Cardiac muscle cell (in vitro differentiated cells and primary cell): ENCODE results near the gene KCNIP4. TPM values are rescaled to one million over a fixed set of nuclear protein-coding genes. Genes with fewer than 3 reads are reported as not detected.

Experiments
- DNase-seq, 2 donors: peaks; one replicate each; pipeline versions ENCODE4 v3.0.0 to v3.0.0-alpha.2; 2010 to 2017; ENCODE audit warnings: low read depth in 1 of 2, low spot score in 1 of 2
- H3K27ac ChIP-seq: fragments of 200-600 bp; sonication (generic); 2 replicates; pipeline ENCODE4 v1.5.1; 2016
- H3K27me3 ChIP-seq: fragments of 200-600 bp; sonication (generic); 2 replicates; pipeline ENCODE4 v1.6.0; 2016; ENCODE audit warnings: control low read depth
- H3K36me3 ChIP-seq: fragments of 200-600 bp; sonication (generic); 2 replicates; pipeline ENCODE4 v1.5.1; 2016; ENCODE audit warnings: control low read depth
- H3K4me1 ChIP-seq: fragments of 200-600 bp; sonication (generic); 2 replicates; pipeline ENCODE4 v1.8.1; 2017; ENCODE audit warnings: low read depth, mild to moderate bottlenecking, mixed run types
- H3K4me3 ChIP-seq: fragments of 200-600 bp; sonication (generic); 2 replicates; pipeline ENCODE4 v1.5.1; 2016; ENCODE audit warnings: mild to moderate bottlenecking
- H3K9me3 ChIP-seq: fragments of 200-600 bp; sonication (generic); 2 replicates; pipeline ENCODE4 v1.5.1; 2017; ENCODE audit warnings: low read depth, mild to moderate bottlenecking, control low read depth
- CTCF ChIP-seq: IDR thresholded peaks from 2 replicates; pipeline ENCODE4 v1.5.1; 2012; ENCODE audit warnings: low read depth, mild to moderate bottlenecking, low read length
- polyA plus RNA-seq: library from polyadenylated mRNA; unstranded; fragments of >200 nt; fragmentation: Nextera tagmentation; extraction: Ambion mirVana; gene quantifications from 2 replicates; pipeline ENCODE4 v1.2.1, GENCODE V29; 2016
- total RNA-seq: library from RNA; depleted of rRNA; stranded (reverse); fragments of >200 nt; gene quantifications from 2 replicates; pipeline ENCODE4 v1.2.3, GENCODE V29; 2016

The KCNIP4 gene
- total and polyA plus RNA-seq, 2 experiments from 2014 or later = 14.5 to 15.9 TPM

- H3K36me3 ChIP-seq = no peaks in the 10 kb centered on the region
- no peak for TF ChIP-seq CTCF
- H3K4me1 ChIP-seq = no peaks in the 10 kb centered on the region
- H3K9me3 ChIP-seq = no peaks in the 10 kb centered on the region
- DNase-seq = no peak
- H3K27ac ChIP-seq = no peak overlapping the region
- H3K4me3 ChIP-seq = no peak overlapping the region
- no peaks in the 10 kb centered on the region for H3K27me3 ChIP-seq
Observed at GRCh38 chr4:21092531-21092930, 856.0 kb downstream of the KCNIP4 start.

GRCh38 chr4:21090094-21090666, 858.4 kb downstream of the KCNIP4 start:
- TF ChIP-seq CTCF = no peak
- Histone ChIP-seq H3K4me1 (no peaks in the 10 kb centered on the region), H3K9me3 (no peaks in the 10 kb centered on the region), H3K27me3 (no peaks in the 10 kb centered on the region), H3K27ac (no peak overlapping the region), H3K4me3 (no peak overlapping the region), H3K36me3 (no peaks in the 10 kb centered on the region)
- no peak for DNase-seq

GRCh38 chr4:21083413-21083812, 865.2 kb downstream of the KCNIP4 start:
- Histone ChIP-seq H3K27me3 (no peaks in the 10 kb centered on the region), H3K27ac (no peak overlapping the region), H3K9me3 (no peaks in the 10 kb centered on the region), H3K4me3 (no peak overlapping the region), H3K4me1 (no peaks in the 10 kb centered on the region), H3K36me3 (no peaks in the 10 kb centered on the region)
- DNase-seq = no peak
- TF ChIP-seq CTCF = no peak

- Histone ChIP-seq H3K4me1 (no peaks in the 10 kb centered on the region), H3K27ac (no peak overlapping the region), H3K9me3 (no peaks in the 10 kb centered on the region), H3K27me3 (no peaks in the 10 kb centered on the region), H3K4me3 (no peak overlapping the region), H3K36me3 (no peaks in the 10 kb centered on the region)
- DNase-seq = no peak
- TF ChIP-seq CTCF = no peak
Observed at GRCh38 chr4:21077967-21078366, 870.6 kb downstream of the KCNIP4 start.

- no peak overlapping the region for H3K27ac ChIP-seq
- no peaks in the 10 kb centered on the region for H3K4me1 ChIP-seq
- H3K9me3 ChIP-seq = no peaks in the 10 kb centered on the region
- no peak for DNase-seq
- no peaks in the 10 kb centered on the region for H3K27me3 ChIP-seq
- no peaks in the 10 kb centered on the region for H3K36me3 ChIP-seq
- no peak for TF ChIP-seq CTCF
- H3K4me3 ChIP-seq = no peak overlapping the region
Observed at GRCh38 chr4:21067351-21067750, 881.2 kb downstream of the KCNIP4 start.
